Erythroblast (primary cell): ENCODE data around the gene APBA1.

ENCODE experiments used
- GATA1 ChIP-seq: IDR thresholded peaks from 2 replicates; pipeline ENCODE4 v1.6.1; 2011; ENCODE audit warnings: low read depth, mild to moderate bottlenecking, control low read depth, low read length, moderate library complexity
- POLR2A ChIP-seq: IDR thresholded peaks from 2 replicates; pipeline ENCODE4 v1.6.1; 2011; ENCODE audit warnings: mild to moderate bottlenecking, low read length

GRCh38 chr9:69620731-69621130 is 51.4 kb downstream of the APBA1 start:
- TF ChIP-seq POLR2A: no peak
- no peak for TF ChIP-seq GATA1
